Suprapubic skin (tissue), 3 donors: ENCODE results near the gene RIOX2.

Experiments
- CTCF ChIP-seq, 2 donors: fragments of 200-600 bp in 1 of 2; fragments of 450-650 bp in 1 of 2; sonication (generic) in 1 of 2; IDR thresholded peaks; one replicate each; pipeline ENCODE4 v1.5.1; 2016 to 2019; ENCODE audit warnings: antibody characterized with exemption in 2 of 2, mild to moderate bottlenecking in 1 of 2, moderate library complexity in 1 of 2
- POLR2A ChIP-seq, 2 donors: fragments of 450-650 bp; IDR thresholded peaks; one replicate each; pipeline ENCODE4 v1.6.1; 2017; ENCODE audit warnings: antibody characterized with exemption in 2 of 2, mild to moderate bottlenecking in 2 of 2, moderate library complexity in 2 of 2

- TF ChIP-seq CTCF (IDR thresholded peaks at IDR 0.05) (no peak), POLR2A (IDR thresholded peaks at IDR 0.05) (no peak)
These were observed 79.4 kb downstream of the RIOX2 start for GRCh38 chr3:97892852-97893251.
